Activated T-cell treated with anti-CD3 and anti-CD28 coated beads for 24 hours (primary cell): ENCODE results near the gene CDK9.
"Not testable (repeated sequence)": the region's sequence is repeated elsewhere in the genome, so short reads cannot be mapped to it uniquely, and the experiment has no call there.

Experiments used
- DNase-seq: peaks from one replicate; pipeline ENCODE4 v3.0.0-alpha.2; 2020; ENCODE audit warnings: low read depth

CDK9 gene

DNA sequence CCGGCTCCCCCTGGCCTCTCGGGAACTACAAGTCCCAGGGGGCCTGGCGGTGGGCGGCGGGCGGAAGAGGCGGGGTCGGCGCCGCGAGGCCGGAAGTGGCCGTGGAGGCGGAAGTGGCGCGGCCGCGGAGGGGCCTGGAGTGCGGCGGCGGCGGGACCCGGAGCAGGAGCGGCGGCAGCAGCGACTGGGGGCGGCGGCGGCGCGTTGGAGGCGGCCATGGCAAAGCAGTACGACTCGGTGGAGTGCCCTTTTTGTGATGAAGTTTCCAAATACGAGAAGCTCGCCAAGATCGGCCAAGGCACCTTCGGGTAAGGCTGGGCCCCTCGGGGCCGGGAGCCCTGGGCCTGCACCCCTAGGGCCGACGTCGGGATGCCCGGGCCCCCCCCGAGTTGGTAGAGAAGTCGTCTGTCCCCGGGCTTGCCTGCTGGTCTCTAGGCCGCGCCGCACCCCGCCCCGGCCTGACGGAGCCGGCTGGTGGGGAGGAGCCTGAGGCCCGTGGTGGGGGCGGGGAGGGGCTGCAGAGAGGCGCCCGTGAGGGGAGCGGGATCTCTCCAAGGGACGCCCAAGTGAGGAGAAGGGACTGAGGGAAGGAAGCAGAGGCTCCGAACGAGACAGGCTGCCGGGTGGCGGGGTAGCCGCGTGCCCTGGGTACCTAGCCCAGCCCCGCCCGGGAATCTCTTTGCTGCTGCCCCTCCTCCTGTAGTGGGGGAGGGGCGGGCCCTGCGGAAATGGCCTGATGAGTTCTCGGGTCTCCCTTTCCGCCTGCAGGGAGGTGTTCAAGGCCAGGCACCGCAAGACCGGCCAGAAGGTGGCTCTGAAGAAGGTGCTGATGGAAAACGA lies at the start of gene CDK9:
TSS of gene CDK9 (plus strand) at position 102 of the 840 bp plus-strand sequence. CDS start at position 217, 115 bp downstream.
- peak; percentile 92 for DNase-seq

DNA sequence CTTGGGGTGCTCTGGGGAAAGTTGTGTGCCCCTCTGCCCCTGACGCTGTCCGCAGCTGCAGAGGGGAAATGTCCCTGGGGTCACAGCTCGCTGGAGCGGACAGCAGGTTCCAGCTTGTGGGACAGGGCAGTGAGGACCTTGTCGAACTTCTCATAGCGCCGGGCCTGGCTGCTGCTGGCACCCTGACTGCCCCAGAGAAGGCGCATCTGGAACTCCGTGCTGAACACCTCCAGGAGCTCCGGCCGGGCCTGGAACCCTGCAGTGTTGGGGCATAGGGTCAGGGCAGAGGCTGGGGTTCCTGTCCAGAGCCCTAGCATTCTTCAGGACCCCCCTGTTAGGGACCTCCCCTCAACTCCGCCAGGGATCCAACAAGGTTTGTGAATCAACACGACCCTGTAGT lies 47.2 kb upstream of the CDK9 start:
- no peak for DNase-seq

DNA sequence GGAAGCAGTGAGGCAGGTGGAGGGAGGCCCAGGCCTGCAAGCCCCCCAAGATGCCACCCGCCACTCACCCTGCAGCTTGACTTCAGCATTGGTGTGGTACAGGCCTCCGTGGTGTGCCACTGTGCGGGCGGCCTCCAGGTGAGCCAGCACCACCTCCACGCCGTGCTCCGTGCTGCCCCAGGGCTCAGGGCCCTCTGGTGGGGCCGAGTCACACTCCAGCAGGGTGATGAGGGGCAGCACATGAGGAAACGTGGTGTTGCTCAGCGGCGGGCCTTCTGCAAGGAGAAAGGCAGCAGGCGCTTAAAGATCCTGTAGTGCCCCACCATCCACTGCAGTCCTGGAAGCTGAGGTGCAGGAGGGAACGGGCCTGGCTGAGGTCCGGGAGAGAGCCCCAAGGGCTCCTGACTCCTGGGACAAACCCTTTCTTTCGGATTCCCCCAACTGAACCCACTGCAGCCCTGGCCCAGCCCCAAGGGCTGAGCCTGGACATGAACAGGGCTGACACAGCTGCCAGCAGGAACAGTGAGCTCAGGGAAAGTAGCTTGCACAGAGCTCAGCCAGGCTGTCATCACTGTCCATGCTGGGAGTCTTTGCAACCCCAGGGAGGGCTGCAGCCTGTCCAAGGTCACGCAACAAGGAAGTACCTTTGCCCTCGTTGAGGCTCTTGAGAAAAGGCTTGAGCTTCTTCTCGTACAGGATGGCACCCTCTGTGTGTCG lies 46.1 kb upstream of the CDK9 start:
- no peak for DNase-seq

DNA sequence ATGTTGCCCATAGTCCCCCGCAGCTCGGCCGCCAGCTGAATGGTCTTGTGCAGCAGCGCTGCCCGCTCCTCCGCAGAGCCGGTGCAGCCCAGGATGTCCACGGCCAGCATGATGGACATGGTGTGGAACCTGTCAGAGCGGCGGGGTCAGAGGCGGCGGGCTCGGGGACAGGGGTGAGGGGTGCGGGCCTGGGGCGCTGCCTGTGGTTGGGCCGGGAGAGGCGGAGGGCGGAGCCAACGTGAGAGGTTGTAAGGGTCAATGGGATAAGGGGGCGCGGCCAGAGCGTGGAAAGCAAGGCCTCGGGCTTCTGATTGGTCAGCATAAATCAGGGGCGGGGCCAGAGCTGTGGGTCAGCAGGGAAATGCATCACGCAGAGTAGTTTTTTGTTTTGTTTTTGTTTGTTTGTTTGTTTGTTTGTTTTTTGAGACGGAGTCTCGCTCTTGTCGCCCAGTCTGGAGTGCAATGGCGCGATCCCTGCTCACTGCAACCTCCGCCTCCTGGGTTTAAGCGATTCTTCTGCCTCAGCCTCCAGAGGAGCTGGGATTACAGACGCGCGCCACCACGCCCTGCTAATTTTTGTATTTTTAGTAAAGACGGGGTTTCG lies 43.9 kb upstream of the CDK9 start:
- DNase-seq: no peak

DNA sequence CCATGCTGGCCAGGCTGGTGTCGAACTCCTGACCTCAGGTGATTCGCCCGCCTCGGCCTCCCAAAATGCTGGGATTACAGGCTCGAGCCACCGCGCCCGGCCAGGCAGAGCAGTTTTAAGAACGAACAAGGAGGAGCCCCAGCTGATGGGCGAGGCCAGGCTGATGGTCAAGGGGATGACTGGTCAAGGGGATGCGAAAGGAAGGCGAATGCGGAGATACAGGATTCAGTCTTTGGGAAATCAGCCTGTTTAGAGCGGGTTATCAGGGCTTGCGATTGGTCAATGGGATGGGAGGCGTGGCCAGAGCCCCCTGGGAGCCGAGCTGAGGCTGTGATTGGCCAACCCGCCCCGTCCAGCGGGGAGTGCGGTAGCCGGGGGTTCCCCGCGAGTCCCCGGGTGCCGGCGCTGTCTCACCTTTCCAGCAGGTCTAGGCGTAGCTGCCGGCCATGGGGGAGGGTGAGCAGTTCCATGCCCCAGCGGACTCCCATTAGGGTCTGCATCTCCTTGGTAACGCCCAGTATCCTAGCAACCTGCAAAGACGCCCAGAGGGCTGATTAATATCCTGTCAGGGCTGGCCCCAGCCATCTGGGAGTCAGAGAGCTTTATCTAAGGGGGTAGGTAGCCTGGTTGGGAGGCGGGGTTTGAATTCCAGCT lies 43.3 kb upstream of the CDK9 start:
- no peak for DNase-seq

DNA sequence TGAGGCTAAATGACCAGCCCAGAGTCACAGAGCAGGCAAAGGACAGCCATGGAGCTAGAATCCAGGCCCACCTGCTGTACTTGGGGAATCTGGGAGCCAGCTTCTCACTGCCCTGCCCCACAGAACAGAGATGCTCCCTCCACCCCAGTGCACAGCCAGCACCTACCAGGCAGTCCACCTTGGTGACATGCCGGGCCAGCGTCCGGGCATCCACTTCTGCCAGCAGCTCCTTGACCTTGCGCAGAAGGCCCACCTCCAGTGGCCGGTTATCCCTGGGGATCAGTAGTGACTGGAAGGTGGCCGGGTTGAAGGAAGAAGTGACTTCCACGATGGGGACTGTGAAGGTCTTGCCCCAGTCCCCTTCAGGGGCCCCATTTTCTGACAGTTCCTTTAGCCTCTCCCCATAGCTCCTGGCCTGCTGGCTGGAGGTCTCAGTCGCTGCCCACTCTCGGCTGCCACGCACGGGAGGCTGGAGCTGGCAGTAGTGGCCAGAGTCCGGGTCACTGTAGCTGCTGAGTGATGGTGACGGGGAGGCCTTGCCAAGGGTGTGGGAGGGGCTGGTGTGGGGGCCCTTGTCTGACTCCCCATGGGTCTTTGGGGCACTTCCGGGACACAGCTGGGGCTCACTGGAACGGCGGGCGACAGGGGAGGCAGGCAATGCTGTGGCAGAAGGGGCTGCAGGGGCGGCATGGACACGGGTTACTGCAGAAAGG lies 41.3 kb upstream of the CDK9 start:
- DNase-seq: no peak

DNA sequence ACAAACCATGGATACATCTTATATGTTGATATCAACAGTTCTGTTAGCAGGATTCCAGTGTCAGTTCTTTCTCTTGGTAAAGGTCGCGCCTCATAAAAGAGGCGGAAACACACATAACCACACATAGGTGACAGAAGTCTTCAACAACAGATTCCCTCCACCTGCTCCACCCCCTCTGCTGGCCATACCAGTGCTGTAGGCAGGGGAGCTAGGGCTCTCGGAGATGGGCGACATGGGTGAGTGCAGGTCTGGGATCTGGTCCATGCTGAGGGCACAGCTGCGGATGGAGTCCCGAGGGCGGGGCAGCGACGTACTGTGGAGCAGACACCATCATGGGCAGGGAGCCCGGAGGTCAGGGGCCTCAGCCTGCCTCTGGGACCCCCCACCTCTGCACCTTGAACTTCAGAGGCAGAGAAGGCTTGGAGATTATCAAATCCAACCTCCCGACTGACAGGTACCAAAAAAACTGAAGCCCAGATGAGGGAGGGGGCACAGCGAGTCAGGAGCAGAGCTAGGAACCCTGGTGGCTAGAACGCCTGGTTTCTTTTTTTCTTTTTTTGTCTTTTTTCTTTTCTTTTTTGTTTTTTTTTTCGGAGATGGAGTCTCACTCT lies 38.8 kb upstream of the CDK9 start:
- no peak for DNase-seq

DNA sequence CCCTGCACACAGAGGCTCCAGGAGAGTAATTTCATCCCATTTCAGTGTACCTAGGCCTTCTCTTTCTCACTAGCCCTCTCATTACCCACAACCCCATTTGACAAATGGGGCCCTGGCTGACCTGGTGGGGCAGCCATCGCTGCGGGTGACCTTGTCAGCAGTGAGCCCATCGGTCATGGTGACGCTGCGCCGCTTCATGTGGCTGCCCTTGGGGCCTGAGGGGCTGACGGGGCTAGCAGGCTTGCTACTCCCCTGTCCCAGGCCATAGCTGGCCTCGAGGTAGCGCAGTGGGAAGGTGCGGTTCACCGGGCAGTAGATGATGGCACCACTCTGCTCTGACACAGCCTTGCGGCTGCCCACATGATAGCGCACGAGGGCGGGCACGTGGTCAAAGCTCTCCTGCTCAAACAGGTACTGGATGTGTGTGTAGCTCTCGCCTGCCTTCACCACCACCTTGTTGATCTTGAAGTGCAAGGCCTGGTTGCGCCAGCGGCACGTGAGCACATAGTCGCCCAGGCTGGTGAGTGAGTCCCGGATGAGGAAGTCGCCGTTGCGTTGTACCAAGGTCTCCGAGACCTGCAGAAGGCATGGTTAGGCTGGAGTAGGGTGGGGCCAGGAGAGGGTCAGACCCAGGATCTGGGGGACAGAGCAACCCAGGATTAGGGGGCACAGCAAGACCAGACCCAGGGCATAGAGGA lies 36.6 kb upstream of the CDK9 start:
- DNase-seq: no peak

DNA sequence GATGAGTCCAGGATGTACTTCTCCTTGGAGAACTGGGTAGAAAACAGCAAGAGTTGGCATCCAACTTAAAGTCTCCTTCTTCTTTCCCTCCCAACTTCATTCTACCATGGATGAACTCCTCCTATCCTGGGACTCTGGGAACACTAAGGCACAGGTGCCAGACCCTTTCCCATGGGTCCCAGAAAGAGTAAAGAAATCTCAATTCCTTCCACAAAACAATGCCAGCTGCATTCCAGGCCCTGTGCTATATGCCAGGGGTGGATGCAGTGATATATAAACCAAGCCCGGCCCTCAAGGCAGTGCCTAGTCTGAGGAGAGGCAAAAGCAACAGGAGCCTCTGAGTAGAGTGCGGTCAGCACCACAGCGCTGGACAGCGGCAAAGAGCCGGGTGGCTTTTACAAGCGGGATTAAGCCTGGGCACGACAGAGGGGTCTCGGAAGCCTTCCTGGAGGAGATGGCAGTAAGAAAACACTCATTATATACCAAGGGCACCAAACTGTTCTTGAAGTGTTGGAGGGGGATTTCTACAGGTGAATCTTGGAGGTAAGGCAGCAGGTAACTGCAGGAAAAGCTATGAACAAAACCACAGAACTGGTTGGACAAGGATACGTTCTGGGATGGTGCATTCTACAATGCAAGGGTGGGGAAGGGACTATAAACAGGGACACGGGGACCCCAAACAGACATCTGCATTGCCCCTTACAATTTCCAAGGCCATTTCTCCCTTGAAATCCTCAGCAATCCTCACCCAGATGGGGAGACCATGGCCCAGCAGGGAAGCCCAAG lies 34.4 kb upstream of the CDK9 start:
- DNase-seq: no peak

DNA sequence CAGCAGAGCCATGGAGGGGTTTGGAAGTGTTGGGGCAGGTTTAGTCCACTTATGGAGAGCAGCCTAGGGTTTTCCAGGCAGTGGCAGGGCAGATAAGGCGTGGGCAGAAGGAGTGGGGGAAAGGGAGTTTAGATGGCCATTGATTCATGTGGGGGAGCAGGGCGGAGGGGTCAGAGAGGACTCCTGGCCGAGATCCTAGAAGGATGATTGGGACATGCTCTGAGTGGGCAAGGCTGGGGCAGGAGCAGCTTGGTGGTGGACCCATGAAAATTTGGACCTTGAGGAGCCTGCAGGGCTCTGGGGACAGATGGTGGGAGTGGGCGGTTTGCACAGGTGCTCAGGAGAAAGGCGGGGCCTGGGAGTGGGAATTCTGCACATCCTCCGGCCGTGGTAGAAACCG lies 32.7 kb upstream of the CDK9 start:
- no peak for DNase-seq

DNA sequence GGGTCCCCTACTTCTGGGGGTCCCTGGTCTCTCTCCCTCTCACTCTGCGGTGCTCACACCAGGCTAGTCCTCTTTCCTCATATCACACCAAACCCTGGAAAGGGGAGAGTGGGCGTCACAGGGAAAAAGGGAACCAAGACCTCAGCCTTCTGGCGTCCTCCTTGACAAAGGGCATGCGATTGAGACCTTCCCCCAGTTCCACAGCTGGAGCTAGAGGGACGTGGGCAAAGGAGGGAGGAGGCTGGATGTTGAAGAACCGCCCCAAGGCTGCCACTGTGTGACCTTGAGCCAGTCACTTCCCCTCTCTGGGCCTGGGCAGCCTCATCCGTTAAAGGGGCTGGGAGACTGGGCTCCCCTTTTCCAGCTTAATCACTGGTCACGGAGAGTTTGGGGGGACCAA lies 32.2 kb upstream of the CDK9 start:
- DNase-seq: no peak

DNA sequence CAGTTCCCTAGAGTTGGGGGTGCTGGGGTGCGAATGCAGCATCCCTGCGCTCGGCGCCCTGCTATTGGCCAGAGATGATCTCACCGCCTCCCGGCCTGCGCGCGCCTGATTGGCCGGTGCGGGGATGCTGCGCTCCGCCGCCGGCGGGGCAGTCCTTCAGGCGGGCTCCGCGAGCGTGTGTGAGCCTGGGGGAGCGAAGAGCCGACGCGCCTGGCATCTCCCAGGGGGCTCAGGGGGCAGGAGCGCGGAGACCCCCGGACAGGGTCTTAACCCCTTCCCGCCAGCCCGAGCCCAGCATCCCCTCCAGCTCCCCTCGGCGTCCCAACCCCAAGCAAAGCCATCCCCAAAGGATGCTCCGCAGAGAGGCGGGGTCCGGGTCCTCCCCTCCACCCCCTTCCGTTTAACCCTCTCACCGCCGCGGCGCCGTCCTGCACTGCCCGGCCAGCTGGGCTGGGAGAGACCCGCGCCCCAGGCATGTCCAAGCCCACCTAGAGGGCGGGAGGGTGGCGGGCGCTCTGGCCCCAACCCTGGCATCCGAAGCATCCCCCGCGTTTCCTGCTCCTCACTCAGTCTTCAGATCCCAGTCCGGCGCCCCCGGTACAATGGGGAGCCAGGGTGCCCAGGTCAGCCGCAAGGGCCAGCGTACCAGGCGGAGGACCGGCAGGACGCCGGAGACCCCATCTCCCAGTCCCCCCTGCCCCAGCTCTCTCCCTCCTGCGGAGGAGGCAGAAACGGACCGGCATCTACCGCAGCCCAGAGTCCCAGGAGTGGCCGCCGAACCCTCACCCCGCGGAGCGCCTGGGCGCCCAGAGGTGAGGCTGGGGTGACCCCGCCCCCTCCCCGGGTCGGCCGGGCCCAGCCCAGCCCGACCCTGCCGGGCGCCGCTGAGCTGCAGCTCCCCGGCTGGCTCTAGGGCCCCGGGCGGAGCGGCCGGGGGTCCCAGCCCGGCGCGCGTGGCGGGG lies 31.5 kb upstream of the CDK9 start:
- DNase-seq: no peak

DNA sequence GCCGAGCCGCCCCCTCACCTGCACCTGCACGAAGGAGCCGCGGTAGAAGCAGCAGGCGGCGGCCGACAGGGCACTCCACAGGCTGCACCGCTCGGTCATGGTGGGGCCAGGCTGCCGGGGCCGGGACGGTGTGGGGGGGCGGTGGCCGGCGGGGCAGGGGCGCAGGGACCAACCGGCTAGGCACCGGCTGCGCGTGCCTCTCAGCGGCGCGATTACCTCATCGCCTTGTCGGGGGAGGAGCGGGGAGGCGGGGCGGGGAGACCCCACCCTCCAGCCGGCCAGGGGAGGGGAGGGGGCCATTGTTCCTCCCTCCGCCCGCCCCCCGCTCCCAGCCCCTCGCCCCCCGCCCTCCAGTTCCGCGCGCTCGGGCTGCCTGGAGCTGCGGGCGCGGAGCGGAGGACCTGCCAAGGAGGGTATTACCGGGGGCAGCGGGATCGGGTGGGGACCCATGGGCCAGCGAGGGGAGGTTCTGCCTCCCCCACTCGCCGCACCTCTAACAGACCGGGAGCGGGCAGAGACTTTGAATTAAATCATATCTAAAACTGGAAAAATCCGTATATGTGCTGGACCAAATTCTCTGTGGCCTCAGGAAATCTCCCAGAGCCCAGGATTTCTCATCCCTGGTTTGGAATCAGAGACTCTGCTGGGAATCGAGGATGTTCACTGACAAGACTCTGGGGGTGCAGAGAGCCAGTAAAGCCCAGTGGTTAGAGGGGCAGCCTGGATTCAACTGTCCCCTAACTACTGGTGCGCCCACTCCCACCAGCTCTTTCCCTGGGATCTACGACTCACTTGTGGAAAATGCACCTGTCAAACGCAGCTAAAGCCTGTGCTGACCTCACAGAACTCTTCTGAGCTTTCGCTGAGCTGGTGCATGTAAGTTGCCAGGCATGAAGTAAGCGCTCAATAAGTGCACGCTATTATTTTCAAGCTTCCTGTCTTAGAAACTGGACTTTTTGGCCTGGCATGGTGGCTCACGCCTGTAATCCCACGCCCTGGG lies 30.5 kb upstream of the CDK9 start:
- no peak for DNase-seq

DNA sequence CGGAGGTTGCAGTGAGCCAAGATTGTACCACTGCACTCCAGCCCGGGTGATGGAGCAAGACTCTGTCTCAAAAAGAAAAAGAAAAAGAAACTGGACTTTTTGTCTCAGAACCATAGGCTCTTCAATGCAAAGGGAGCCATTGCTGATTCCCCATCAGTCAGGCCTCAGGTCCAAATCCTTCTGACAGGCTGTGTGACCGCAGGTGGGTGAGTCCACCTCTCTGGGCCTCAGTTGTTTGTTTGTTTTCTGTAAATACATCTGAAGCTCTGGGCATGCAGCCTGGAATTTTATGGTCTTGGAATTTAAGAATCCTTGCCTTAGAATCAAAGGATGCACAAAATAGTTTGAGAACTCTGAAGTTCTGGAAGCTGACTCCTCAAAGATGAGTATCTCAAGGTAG lies 29.6 kb upstream of the CDK9 start:
- no peak for DNase-seq

DNA sequence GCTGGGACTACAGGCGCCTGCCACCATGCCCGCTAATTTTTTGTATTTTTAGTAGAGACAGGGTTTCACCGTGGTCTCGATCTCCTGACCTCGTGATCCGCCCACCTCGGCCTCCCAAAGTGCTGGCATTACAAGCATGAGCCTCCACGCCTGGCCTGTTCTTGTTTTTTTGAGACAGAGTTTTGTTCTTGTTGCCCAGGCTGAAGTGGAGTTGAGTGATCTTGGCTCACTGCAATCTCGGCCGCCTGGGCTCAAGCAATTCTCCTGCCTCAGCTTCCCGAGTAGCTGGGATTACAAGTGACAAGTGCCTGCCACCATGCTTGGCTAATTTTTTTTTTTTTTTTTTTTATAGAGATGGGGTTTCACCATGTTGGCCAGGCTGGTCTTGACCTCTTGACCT lies 29.1 kb upstream of the CDK9 start:
- not testable (repeated sequence) for DNase-seq

DNA sequence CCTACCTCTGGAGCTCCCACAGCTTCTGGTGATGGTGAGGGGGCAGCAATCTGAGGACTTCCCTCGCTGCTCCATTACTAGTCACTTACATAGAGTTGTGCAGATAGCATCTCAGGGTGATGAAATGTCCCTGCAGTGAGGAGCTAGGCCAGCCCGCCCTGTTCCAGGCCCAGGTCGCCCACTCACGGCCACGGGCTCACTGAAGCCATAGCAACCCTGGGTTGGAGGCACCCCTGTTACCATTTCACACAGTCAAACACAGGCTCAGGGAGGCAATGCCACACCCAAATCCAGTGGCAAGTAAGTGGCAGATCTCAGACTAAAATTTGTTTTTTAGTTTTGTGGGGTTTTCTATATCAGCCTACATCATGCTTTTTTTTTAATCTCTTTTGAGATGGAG lies 27.0 kb upstream of the CDK9 start:
- DNase-seq: no peak

DNA sequence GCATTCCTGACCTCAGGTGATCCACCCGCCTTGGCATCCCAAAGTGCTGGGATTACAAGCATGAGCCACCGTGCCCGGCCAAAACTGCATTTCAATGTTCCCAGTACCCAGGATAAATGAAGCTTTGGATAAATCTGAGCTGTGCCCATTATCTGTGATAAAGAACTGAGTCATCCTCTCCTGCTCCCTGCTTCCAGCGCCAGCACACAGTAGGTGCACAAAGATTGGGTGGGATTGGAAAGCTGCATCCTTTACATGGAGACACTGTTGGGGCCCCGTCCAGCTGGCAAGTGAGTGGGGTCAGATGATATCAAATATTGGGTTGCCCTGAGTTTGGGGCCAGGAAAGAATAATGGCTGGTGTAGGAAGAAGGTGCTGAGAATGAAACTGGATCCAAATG lies 24.8 kb upstream of the CDK9 start:
- DNase-seq: no peak
